GM18505 (cell line): Measurements from ENCODE around the gene SAA1.
A peak's percentile ranks its signal among the peaks of the same experiment; 100 is the strongest.

Experiments
- ATAC-seq: cut with Tn5 transposase; IDR thresholded peaks from one replicate; pipeline ENCODE4 v1.9.1; 2021; ENCODE audit not compliant: unreplicated experiment
- POLR2A ChIP-seq: IDR thresholded peaks from 4 replicates; pipeline ENCODE4 v1.6.1; 2011; ENCODE audit warnings: borderline replicate concordance; ENCODE audit not compliant: insufficient read depth, insufficient read length; ENCODE audit errors: extremely low read depth

Gene SAA1

DNA sequence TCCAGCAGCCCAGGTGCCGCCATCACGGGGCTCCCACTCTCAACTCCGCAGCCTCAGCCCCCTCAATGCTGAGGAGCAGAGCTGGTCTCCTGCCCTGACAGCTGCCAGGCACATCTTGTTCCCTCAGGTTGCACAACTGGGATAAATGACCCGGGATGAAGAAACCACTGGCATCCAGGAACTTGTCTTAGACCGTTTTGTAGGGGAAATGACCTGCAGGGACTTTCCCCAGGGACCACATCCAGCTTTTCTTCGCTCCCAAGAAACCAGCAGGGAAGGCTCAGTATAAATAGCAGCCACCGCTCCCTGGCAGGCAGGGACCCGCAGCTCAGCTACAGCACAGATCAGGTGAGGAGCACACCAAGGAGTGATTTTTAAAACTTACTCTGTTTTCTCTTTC lies at the start of gene SAA1:
Gene SAA1, plus strand, starts transcription at position 316 of the 400 bp plus-strand sequence. CDS start 624 bp downstream, outside the sequence.
- ATAC-seq = no peak

DNA sequence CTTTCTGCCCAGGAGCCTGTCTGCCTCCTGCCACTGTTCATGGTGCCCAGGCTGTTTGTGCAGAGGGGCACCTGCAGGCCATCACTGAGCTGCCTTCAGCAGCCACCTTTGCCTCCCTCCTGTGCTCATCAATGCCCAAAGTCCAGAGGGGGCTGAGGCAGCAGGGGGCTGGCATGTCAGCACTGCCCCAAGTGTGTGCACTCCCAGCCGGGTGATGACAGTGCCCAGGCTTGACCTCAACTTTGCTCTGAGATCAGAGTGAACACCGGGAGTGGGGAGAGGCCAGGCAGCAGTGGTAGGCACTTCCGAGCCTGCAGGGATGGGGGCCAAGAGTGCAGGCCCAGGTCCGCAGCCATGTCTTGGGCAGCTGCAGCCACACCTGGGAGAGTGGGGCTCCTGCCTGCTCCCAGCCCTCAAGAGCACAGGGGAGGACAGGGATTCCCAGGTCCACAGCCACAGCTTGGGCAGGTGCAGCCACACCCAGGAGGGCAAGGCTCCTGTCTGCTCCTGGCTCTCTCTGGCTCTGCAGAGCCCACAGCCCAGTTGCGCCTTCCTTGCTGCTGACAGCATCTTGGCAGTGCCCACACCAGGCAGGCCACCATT lies 44.7 kb upstream of the SAA1 start:
- ATAC-seq = no peak
- TF ChIP-seq POLR2A = no peak

More for the DNA sequence above, at the start of gene SAA1:
- no peak for TF ChIP-seq POLR2A

- TF ChIP-seq POLR2A = no peak
- ATAC-seq = no peak
Measured at GRCh38 chr11:18222814-18223421, 43.1 kb upstream of the SAA1 start.

GRCh38 chr11:18223591-18224387 lies 42.3 kb upstream of the SAA1 start:
- TF ChIP-seq POLR2A = no peak
- no peak for ATAC-seq

GRCh38 chr11:18225913-18226312 lies 40.2 kb upstream of the SAA1 start:
- ATAC-seq = no peak
- no peak for TF ChIP-seq POLR2A

- ATAC-seq = peak; percentile 94
- TF ChIP-seq POLR2A = no peak
Measured at GRCh38 chr11:18229501-18229900, 36.6 kb upstream of the SAA1 start.

- TF ChIP-seq POLR2A = no peak
- no peak for ATAC-seq
Measured at GRCh38 chr11:18230859-18231258, 35.2 kb upstream of the SAA1 start.

DNA sequence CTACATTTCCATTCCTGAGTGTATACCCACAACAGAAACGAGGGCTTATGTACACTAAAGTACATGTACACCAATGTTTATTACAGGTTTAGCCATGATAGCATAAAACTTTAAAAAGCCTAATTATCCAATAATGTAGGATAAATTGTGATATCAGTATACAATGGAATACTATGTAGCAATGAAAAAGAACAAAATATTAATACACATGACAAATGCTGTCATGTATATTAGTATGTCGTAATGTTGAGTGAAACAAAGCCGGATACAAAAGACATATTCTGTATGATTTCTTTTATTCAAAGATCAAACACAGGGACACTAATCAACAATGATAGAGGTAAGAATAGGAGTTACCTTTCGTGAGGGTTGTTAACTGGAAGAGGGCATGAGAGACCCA lies 32.2 kb upstream of the SAA1 start:
- no peak for ATAC-seq
- no peak for TF ChIP-seq POLR2A

GRCh38 chr11:18235394-18236334 lies 30.4 kb upstream of the SAA1 start:
- ATAC-seq = no peak
- no peak for TF ChIP-seq POLR2A

DNA sequence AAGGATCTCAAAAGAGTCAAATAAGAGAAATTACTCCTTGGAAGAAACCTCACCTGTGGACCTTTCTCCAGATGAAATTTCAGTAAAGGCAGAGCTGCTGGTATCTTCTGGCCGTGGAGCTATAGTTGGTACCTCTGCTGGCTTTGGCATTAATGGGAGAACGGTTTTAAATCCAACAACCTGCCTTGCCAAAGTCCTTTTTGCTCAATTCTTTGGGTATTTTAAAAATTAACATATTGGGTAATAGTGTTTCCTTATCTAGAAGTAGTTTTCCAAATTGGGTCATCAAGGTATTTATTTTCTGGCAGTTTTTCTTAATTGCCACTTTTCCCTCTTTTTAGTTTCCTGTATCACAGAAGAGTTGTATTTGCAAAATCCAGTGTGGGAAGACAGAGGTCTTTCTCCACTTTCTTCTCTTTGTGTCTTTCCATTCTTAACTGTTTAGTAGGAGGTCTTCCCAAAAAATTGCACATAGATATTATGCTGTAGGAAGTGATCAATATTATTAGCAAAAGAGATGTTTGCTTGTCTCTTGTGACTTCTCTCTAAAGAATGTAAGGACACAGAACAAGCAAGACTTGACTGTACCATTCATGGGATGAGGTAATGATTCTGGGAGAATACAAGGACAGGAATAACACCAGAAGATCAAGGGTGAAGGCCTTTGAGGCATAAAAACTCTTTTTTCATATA lies 29.3 kb upstream of the SAA1 start, which contains the start of gene SAA4:
Gene SAA4, minus strand, starts transcription at position 139 of the 693 bp plus-strand sequence. CDS start 876 bp downstream, outside the sequence.
- ATAC-seq = no peak
- no peak for TF ChIP-seq POLR2A

DNA sequence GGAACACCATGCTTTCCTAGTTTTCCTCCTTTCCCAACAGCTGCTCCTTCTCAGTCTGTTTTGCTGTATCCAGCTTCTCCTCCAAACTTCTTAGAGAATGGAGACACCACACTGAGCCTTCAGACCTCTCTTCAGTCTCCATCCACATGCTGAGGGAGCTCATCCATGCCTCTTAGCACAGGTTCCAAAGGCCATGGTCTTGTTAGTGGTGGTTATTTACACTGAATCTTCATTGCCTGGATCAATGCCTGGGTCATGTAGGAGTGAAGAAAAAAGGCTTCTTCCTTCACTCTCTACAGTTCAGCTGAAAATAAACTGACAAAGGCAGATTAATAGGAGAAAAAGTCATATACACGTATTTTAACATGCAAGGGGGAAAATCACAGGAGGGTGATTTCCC lies 26.4 kb upstream of the SAA1 start:
- TF ChIP-seq POLR2A = no peak
- ATAC-seq = no peak

DNA sequence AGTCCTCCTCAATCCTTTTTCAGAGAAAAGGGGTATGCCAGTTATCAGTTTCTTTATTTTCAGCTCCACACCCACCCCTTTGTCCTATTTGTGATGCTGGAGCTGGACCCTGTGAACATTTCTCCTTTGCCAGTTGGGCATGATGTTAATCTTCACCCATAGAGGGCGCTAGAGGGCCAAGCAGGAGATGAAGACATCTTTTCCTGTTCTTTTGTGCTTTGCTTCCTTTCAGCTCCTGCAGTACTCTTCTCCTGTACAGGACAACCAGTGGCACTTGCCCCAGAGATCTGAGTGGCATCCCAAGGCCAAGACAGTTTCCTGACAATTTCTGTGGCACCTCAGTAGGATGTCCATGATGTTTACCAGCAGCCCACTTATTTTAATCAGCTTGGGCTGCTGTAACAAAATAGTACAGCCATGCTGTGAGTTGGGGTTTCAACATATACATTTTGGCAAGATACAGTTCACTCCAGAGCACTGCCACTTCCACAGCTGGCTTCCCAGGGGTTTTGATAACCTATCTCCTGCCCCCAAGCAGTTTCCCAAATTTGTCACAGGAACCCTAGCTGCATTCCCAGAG lies 22.2 kb upstream of the SAA1 start:
- ATAC-seq = no peak
- no peak for TF ChIP-seq POLR2A
